Measurements from ENCODE around the gene NUMBL.

The NUMBL gene

DNA sequence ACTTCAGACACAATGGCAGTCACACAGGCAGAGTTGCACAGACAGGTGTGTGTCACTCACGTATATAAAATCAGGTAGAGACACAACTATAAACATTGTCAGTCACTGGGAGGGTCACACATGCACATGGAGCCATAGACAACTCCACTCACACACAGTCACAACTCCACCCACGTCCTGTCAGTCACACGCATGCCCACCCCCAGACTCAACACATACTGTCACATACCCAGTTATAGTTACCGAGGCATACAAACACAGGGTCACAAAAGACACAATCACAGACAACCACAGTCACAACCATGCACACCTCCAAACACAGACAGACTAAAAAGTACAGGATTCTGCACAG is 1.5 kb downstream of the NUMBL start:
- DNase-seq: no peak

DNA sequence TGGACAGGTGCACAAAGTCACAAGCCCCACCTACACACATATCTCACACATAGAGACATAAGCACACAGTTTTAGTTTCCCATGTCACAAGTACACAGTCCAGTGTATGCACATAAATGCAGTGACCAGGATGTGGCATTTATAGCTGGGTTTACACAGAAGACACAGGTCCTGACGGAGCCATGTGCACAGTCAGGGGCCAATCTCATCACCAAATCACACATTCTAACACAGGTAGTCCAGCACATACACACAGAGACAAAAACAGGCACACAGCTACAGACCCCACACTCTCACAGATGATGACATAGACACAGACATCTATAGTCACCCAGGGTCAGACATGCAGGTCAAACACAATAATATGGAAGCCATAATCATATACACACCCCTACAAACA is 2.1 kb downstream of the NUMBL start:
- no peak for DNase-seq

DNA sequence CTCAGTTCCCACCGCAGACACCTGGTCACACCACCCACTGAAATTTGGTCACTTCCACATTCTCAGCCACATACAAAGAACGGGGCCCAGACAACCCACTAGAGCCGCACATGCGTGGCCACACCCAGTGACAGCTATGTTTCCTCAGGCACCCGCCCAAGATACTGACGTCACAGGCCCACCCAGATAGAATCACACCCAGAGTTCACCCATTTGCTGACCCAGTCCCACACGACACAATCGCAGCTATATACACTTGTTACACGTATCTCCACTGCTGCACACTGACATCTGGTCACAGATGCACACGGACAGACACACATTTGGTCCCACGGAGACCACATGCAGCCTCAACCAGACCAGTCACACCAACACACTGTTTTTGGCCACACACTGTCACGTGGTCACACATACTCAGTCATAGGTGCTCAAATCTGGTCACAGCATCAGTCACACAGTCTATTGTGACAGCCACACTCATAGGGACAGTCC is 2.9 kb downstream of the NUMBL start:
- no peak for DNase-seq

- no peak for DNase-seq
Measured at GRCh38 chr19:40686882-40687524, 3.4 kb downstream of the NUMBL start.

- DNase-seq: no peak
Measured at GRCh38 chr19:40685563-40685962, 4.9 kb downstream of the NUMBL start.

DNA sequence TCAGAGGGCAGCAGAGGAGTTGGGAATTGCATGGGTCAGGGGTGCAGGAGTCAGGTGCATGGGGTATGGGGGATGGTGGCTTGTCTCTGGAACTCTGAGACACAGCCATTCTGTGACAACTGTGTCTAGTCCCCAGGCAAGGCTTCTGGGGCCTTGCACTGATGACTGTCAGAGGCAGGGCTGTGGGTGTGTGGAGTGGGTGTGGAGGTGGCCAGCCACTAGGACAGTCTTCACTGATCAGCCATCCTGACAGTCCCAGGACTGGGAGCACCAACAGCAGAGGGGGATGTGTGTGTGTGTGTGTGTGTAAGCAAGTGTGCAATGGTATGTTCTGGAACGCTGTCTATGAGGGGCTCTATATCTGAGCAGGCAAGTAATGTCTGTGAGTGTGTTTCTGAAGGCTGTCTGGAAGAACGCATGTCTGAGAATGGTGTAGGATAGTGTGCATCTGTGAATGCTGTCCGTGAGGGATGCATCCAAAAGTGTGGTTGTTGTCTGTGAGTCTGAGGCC is 5.4 kb downstream of the NUMBL start:
- DNase-seq: no peak

DNA sequence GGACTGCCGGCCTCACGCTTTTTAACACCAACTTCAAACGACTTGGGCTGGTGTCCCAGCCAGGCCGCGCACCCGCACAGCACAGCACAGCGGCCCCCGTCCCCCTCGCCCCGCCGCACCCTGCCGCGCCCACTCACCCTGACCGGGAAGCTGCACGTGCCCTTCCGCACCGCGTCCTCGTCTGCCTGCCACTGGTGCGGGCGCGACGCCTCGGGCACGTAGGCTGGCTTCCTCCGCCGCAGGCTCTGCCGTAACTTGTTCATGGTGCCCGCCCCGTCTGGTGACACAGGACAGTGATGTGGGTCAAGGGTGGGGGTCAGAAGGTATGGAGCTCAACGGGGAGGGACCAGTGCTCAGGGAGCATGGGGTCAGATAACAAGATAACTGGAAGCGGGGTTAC is 6.2 kb downstream of the NUMBL start:
- no peak for DNase-seq

DNA sequence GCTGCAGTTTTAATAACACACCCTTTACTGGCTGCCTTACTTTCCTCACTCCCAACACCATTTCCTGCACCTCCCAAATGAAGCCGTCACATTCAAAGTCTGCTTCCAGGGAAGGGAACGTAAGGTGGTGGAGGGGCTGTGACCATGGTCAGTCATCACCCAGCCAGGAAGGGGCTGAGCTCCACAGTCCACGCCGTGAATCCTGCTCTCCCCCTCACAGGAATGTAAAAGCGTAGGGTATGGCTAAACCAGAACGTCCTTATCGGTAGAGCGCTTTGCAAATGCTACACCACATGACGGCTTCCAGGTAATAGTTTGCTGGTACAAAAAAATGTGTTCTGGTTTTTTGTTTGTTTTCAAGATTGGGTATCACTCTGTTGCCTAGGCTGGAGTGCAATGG is 7.0 kb downstream of the NUMBL start:
- no peak for DNase-seq

- DNase-seq: no peak
Measured at GRCh38 chr19:40682431-40682964, 8.0 kb downstream of the NUMBL start.

- DNase-seq: no peak
Measured at GRCh38 chr19:40681039-40681438, 9.4 kb downstream of the NUMBL start.

DNA sequence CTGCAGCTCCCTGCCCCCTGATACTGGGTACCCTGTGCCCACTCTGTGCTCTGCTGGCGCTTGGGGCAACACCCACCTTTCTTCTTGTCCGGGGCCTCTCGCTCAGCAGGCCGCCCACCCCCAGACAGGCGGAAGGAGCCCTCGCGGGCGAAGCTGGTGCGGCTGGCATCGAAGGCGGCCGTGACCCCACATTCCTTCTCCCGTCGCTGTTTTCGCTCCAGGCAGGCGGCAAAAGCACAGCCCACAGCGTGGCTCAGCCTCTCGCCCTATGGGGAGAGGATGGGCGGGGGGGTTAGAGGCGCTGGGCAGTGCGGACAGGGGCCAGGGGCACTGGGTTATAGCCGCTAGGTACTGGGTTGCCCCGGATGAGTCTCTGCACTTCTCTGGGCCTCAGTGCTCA is 13.3 kb downstream of the NUMBL start:
- DNase-seq: no peak

- DNase-seq: no peak
Measured at GRCh38 chr19:40674291-40674690, 16.2 kb downstream of the NUMBL start.

- DNase-seq: no peak
Measured at GRCh38 chr19:40673397-40673796, 17.1 kb downstream of the NUMBL start.

DNA sequence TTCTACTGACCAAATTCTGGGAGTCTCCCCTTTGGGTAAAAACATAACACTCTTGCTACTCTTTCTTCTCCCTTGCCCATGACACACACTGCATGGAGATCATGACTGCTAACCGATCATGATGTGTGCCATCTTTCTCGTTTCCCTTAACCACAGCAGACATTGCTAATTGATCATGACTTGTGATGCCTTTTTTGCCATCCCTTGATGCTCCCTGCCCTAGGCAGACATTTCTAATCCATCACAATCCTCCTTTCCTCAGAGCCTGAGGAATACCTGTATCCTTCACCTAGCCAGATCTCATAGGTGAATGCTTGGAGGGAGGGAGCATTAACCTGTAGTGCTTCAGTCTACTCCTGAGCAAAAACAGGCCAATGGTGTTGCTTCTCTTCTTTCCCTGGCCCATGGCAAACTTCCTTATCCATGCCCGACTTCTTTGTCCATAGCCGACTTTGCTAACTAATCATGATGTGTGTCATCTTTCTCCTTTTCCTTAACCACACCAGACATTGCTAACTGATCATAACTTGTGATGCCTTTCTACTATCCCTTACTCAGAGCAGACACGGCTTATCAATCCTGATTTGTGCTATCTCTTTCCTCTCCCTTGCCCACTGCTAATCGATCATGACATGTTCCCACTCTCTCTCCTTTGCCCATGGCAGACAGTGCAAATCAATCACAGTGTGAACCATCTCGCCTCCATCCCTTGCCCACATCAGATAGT is 17.7 kb downstream of the NUMBL start:
- no peak for DNase-seq

DNA sequence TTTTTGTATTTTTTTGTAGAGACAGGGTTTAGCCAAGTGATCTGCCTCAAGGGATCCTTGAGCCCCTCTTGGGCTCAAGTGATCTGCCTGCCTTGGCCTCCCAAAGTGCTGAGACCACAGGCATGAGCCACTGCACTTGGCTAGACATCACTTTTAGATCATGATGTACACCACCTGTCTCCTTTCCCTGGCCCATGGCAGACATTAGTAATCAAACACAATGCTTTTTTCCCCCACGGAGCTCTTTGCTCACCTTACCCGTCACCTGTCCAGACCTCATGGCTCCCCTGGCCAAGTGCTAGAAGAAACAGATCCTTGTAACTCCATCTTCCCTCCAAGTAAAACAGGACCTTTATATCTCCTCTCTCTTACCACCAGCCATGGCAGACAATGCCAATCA is 18.4 kb downstream of the NUMBL start:
- no peak for DNase-seq

- DNase-seq: no peak
Measured at GRCh38 chr19:40671404-40671803, 19.0 kb downstream of the NUMBL start.

- no peak for DNase-seq
Measured at GRCh38 chr19:40668991-40669614, 21.3 kb downstream of the NUMBL start.

GRCh38 chr19:40667602-40668001 is 22.8 kb downstream of the NUMBL start:
- no peak for DNase-seq

DNA sequence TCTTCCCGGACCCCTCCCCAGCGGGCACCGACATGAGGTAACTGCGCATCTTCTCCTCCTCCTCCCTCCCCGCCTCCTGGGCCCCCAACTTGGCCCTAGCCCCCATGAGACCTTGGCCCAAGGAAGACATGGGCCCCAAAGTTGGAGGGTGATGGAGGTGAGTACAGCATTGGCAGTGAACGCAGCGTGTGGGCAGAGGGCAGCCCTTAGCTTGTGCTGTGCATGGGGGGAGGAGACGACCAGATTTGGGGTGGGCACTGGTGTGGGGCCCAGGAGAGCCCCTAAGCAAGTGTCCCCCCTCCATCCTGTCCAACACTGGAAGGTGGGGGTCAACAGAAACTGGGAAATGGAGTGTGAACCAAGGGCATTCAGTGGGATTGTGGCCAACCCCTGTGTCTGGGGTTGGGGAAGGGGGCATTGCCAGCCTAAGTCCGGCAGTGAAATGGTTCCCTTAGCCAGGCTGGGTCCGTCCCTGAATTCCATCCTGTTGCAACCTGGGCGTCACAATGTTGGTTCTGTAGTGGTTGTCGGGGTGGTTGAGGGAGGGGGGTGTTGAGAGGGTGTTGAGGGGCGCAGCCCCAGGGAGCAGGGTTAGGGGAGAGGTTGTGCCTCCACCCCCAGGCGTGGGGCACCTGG is 23.5 kb downstream of the NUMBL start:
- no peak for DNase-seq

DNA sequence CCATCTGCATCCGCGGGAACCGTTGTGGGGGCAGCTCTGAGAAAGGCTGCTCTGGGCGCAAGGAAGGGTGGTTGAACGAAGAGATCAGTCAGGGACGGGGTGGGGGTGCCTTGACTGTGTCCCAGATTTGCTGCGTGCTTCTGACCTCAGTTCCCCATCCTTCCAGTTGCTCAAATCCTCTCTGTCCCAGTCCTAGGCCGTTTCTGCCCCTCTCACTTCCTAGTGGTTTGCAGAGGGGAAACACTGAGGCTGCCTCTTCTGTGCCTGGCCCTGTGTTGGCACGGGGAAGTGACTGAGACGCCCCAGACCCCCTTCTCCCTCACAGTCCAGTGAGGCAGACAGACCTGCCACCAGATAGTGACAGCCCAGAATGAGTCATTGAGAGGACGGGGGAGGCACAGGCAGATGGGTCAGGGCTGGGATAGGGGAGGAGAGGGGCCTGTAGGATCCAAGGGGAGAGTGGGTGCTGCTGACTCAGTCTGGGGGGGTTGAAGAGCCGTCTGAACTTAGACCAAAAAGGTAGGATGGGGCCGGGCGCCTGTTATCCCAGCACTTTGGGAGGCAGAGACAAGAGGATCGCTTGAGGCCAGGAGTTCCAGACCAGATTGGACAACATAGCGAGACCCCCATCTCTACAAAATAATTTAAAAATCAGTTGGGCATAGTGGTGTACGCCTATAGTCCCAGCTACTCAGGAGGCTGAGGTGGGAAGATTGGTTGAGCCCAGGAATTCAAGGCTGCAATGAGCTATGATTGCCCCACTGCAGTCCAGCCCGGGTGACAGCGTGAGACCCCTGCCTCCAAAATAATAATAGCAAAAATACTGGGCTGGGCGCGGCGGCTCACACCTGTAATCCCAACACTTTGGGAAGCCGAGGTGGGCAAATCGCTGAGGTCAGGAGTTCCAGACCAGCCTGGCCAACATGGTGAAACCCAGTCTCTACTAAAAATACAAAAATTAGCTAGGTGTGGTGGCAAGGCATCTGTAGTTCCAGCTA is 26.5 kb downstream of the NUMBL start:
- no peak for DNase-seq

- peak; percentile 80 for DNase-seq
Measured at GRCh38 chr19:40662925-40663694, 27.3 kb downstream of the NUMBL start.
